HG03139 (cell line): ENCODE measurements around the gene GLYATL1.

Source experiments
- ATAC-seq: cut with Tn5 transposase; IDR thresholded peaks from one replicate; pipeline ENCODE4 v1.9.1; 2021; ENCODE audit not compliant: unreplicated experiment

GLYATL1 gene, protein sequence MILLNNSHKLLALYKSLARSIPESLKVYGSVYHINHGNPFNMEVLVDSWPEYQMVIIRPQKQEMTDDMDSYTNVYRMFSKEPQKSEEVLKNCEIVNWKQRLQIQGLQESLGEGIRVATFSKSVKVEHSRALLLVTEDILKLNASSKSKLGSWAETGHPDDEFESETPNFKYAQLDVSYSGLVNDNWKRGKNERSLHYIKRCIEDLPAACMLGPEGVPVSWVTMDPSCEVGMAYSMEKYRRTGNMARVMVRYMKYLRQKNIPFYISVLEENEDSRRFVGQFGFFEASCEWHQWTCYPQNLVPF

DNA sequence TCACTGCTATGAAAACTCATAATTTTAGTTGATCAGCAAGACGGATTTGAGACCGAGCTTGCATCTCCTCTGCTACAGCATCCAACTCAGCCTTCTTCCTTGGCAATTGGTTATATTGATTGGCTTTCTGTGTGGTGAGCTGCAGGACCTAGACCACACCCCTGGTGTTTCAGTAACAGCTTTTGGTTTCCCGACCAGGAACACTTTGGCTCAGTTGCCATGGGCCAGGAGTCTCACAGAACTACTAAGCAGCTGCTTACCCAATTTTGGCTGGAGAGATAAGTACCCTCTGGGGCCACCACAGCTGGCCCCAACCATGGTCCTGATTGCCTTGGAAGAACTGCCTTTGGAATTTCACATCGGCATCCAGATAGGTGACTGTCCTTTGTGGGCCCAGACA, at the start of gene GLYATL1:
TSS of gene GLYATL1 (plus strand) at position 212 of the 400 bp plus-strand sequence. CDS start 7,600 bp downstream, outside the sequence.
- ATAC-seq, result no peak

DNA sequence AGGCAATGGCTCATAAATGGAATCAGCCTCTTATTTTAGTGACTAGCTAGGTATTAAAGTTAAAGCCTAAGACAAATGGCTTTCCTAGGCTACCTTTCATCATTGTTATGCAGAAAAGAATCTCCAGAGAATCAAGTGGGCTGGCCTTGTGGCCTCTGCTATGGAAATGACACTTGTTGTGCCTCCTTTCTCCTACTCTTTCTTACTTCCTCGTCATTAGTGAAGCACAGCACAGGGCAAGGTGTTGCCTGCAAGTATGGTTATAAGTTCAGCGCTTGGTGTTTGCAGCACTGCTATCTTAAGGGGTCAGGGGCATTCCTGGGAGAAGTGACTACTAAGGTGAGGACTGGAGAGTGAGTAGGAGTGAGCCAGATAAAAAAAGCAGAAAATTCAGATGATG, 45.4 kb upstream of the GLYATL1 start:
- no peak for ATAC-seq

GRCh38 chr11:58898106-58898505, 41.2 kb upstream of the GLYATL1 start:
- no peak for ATAC-seq

DNA sequence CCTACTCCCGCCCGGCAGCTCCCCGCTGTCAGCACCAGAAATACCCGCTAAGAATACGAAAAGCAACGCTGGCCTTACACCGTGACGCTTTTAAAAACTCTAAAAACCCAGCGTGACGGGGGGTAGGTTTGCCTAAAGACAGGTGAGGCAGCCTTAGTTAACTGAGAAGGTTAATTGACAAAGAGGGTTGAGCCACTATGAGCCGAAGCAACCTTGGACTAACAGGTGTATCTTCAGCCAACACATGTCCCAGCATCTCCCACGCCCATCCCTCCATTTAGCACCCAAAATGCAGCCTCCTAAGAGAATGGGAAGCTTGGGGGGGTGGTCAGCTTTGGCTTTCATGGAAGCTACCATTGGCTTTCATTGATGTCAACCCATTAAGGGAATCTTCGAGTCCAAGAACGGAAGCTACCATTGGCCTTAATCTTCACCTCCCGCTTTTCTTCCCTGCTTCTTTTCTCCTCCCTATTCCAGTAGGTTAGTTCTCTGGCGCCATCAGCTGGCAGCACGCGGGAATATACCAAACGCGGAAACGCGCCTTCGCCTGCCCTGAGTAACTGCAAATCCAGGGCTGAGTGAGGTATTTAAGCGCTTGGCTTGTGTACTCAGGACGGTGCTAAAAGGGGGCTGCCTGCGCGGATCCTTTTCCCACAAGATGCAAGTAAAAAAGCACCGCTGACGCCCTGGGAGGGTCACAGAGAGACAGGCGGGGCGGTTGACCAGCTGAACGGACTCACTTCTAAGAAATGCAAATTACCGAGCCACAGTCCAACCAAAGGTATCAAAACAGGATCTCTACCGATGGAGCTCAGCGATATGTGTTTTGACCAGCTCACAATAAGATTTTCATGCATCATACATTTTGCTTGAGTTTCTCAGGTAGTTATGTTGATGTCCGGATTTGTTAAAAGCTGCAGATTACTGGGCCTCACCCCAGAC, 38.5 kb upstream of the GLYATL1 start:
- peak; percentile 54 for ATAC-seq

DNA sequence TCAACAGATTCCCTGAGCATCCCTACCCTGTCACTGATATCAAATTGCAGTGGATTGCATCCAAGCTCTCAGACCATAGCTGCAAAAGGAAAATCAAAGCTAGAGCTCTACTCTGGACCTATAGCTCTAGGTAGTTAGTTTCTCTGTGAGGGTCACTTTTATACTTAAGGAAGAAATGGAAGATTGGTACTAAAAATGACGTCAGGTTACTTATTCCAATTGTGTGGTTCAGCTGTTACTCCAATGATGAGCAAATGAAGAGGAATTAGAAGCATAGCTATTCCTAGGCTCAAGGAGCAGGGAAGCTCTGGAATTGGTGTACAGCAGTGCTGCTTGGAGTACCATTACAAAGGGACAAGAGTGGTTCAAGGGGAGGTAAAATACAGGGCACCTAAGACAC, 36.4 kb upstream of the GLYATL1 start:
- ATAC-seq, result no peak

DNA sequence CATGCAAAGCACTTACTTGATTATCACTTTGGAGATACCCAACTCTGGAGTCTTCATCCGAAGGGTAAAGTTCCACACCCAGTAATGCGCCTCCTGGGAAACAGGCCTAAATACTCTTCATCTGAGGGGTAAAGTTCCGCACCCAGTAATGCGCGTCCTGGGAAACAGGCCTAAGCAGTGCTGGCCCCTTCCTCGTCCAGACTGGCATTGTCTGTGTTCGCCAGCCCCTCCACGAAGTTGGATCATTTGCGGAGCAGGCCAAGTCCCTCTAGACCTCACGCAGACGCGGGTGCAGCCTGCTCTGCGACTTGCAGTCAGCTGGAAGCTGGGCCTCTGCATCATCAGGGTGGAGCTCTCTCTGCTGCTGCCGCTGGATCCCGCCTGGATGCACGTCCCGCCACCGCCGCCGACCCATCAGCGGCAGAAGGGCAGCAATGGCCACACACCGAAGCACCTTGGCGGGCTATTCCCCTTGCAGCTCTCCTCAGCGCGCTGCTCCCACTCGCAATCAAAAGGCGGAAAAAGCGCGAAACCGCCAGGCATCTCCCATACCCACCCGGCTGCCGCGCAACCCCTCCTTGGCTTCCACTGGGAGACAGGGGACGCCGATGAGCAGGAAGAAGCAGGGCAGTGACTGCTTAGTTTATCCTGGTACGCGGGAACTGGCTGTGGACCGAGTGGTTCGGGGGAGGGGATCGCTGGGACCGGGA, 34.1 kb upstream of the GLYATL1 start:
- no peak for ATAC-seq

- no peak for ATAC-seq
Measured at GRCh38 chr11:58905721-58906547, 33.4 kb upstream of the GLYATL1 start.

- no peak for ATAC-seq
Measured at GRCh38 chr11:58907780-58908179, 31.5 kb upstream of the GLYATL1 start.

DNA sequence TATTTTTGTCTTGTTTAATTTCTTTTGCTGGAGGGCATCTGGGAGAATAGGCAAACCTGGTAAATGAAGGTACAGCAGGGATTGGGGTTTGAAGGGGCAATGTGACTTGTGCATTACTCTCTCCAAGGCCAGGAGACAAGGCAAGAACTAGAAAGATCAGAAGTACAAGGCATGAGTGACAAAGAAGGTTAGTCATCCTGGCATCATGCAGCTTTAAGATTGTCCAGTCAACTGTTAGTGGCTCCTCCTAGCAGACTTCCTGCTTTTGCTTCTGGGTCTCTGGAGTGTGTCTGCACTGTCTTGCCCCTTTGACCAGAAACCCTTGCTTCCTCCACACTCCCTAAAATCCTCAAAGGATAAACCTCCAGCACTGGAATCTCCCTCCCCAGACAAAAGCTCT, 27.2 kb upstream of the GLYATL1 start:
- ATAC-seq, result no peak

- no peak for ATAC-seq
Measured at GRCh38 chr11:58913685-58914084, 25.6 kb upstream of the GLYATL1 start.

GRCh38 chr11:58914821-58915543, 24.3 kb upstream of the GLYATL1 start:
- no peak for ATAC-seq

DNA sequence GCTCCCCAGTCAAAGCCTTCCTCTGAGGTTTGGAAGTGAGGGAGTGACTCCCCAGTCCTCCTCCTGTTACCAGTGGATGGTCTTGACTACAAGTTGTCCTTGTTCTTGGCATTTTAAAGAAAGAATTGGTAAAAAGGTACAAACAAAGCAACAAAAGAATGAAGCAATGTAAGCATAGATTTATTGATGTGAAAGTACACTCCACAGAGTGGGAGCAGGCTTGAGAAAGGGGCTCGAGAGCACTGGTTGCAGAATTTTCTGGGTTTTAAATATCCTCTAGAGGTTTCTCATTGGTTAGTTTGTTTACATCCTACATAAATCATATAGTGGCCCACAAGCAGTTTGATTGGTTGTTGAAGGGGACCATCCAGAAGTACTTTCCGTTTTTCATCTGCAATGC, 22.7 kb upstream of the GLYATL1 start:
- ATAC-seq, result no peak

DNA sequence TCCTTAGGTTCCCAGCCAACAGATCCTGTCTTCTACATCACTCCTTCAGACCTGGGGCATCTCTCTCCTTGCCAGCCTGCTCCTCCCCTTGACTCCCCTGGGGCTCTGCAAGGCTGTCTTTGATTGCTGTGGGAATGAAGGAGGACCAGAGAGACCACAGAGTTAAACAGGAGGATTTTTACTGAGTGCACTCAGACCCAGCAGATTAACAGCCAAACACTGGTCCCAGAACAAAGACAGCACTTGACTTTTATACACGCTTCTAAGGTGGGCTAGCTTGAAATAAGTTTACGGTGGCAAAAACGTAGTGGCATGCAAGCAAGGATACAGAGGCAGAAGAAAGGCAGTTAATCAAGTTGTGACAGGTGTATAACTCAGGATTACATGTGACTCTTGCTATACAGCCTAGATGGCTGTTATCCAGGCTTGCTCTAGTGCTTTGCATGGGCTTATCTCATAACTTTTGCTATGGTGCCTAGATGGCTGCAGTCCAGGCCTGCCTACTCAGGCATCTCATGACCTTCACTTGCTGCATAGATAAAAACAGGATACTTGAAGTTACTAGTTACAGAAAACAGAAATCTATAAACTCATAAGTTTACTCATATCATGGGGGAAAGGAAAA, 22.0 kb upstream of the GLYATL1 start:
- no peak for ATAC-seq

GRCh38 chr11:58919561-58919960, 19.7 kb upstream of the GLYATL1 start:
- ATAC-seq, result no peak

- no peak for ATAC-seq
Measured at GRCh38 chr11:58919980-58920379, 19.3 kb upstream of the GLYATL1 start.

- no peak for ATAC-seq
Measured at GRCh38 chr11:58921778-58922390, 17.4 kb upstream of the GLYATL1 start.

- ATAC-seq, result no peak
Measured at GRCh38 chr11:58922479-58922878, 16.8 kb upstream of the GLYATL1 start.

- peak; percentile 82 for ATAC-seq
Measured at GRCh38 chr11:58923300-58923788, 15.9 kb upstream of the GLYATL1 start.

DNA sequence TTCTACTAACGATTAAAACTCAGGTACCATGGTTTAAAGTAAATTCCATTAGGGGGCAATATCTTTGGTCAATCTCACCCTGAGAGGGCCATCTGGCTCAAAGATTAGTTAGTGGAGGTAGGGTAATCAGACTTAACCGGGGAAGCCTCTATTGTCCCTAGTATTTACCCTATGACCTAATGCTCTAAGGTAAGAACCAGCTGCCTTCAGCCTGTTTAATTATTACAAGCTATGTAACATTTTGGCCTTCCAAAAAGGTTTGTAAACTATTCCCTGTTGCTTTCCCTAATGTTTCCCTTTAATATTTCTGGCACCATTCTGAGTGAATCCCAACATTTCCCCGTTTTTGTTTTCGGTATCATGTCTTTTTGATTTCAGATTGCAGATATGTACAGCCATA, 15.1 kb upstream of the GLYATL1 start:
- ATAC-seq, result no peak
